NCI-H446 (cell line): ENCODE measurements around the gene SCAF1.

ENCODE experiments used
- DNase-seq, 2 experiments: peaks; one replicate each; lab custom pipeline; 2025; lab: John Stamatoyannopoulos, UW

The SCAF1 gene

DNA sequence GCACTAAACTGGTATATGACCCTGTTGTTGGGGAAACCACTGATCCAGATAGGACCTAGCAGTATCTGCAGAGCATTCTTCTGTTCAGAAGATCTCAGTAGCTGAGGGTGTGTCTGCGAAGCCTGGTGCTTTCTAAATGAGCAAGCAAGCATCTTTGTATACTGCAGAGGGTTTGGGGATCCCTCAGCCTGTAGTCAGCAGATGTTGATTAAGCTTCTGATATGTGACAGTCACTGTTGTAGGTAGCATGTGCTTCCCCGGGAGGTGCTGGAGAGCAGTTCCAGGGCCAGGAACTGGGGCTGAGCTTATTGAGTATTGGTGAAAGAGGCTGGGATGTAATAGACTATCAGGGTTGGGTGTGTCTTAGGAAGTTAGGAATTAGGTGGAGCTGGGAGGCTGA, 1.5 kb downstream of the SCAF1 start:
- no peak for DNase-seq

DNA sequence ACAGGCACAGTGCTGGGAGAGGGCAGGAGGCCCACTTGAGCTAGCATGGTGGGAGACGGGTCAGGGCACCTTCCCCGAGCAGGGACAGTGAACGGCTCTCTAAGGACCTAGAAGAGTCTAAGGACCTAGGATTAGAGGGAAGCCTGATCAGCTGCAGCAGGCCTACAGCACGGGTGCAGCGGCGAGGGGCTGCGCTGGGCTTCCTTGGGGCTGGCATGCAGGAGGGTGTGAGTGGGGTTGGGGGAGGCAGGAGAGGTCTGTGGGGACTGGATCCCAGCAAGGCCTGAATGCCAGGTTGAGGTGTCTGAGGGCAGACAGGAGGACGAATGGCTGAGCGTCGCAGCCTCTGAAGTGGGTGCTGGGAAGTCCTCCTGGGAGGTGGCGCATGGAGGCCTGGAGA, 3.6 kb downstream of the SCAF1 start:
- no peak for DNase-seq

DNA sequence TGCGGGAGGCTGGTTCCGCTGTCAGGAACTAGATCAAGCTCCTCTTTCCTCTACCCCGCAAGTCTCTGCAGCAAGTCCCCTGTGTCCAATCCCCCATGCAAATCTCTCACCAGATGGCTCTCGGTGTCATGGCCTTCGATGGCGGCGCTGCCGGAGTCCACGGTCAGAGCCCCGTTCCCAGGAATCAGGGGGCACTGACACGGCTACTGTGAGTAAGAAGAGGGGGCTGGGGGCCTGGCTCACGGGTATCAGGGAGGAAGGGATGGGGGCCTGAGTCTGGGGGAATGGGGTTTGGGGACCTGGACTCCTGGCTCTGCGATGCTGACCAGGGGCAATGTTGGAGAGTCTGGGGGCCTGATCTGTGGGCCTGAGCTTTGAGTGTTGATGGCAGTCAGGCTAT, 4.0 kb downstream of the SCAF1 start:
- DNase-seq = no peak

DNA sequence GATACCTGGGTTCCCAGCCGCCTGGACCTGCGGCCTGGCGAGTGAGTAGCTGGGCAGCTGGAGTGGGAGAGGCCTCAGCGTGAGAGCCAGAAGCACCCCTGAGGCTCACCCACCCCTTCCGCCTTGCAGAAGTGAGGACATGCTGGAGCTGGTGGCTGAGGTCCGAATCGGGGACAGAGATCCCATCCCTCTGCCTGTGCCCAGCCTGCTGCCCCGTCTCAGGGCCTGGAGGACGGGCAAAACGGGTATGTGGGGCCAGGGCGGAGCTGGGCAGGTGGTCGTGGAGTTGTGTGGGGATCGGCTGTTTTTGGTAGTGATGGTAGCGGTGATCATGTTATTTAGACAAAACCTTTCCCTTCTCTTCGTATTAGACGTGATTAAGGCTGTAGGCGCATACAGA, 4.6 kb downstream of the SCAF1 start:
- DNase-seq = no peak

DNA sequence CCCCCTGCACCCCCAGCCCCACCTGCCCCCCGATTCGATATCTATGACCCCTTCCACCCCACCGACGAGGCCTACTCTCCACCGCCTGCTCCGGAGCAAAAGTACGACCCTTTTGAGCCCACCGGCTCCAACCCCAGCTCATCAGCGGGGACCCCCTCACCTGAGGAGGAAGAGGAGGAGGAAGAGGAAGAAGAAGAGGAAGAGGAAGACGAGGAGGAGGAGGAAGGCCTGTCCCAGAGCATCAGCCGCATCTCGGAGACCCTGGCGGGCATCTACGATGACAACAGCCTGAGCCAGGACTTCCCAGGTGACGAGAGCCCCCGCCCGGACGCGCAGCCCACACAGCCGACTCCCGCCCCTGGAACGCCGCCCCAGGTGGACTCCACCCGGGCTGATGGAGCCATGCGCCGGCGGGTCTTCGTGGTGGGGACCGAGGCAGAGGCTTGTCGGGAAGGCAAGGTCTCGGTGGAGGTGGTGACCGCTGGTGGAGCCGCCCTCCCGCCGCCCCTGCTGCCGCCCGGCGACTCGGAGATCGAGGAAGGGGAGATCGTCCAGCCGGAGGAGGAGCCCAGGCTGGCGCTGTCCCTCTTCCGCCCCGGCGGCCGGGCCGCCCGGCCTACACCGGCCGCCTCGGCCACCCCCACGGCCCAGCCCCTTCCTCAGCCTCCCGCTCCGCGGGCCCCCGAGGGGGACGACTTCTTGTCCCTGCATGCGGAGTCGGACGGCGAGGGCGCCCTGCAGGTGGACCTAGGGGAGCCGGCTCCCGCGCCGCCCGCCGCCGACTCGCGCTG, 9.2 kb downstream of the SCAF1 start:
- DNase-seq = no peak

- DNase-seq = no peak
These were observed 10.0 kb downstream of the SCAF1 start for GRCh38 chr19:49651820-49652550.

DNA sequence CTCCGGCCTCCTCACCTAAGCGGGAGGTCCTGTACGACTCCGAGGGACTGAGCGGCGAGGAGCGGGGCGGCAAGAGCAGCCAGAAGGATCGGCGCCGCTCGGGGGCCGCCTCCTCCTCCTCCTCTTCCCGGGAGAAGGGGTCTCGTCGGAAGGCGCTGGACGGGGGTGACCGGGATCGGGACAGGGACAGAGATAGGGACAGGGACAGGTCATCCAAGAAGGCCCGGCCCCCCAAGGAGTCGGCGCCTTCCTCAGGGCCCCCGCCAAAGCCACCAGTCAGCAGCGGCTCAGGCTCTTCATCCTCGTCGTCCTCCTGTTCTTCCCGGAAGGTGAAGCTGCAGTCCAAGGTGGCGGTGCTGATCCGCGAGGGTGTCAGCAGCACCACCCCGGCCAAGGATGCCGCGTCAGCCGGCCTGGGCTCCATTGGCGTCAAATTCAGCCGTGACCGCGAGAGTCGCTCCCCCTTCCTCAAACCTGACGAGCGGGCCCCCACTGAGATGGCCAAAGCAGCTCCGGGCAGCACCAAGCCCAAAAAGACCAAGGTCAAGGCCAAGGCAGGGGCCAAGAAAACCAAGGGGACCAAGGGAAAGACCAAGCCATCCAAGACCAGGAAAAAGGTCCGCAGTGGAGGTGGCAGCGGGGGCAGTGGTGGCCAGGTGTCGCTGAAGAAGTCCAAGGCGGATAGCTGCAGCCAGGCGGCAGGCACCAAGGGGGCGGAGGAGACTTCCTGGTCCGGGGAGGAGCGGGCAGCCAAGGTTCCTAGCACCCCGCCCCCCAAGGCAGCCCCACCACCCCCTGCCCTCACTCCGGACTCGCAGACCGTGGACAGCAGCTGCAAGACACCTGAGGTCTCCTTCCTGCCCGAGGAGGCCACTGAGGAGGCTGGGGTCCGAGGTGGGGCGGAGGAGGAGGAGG, 10.8 kb downstream of the SCAF1 start:
- no peak for DNase-seq

- DNase-seq = no peak
These were observed 11.4 kb downstream of the SCAF1 start for GRCh38 chr19:49653466-49653806.

DNA sequence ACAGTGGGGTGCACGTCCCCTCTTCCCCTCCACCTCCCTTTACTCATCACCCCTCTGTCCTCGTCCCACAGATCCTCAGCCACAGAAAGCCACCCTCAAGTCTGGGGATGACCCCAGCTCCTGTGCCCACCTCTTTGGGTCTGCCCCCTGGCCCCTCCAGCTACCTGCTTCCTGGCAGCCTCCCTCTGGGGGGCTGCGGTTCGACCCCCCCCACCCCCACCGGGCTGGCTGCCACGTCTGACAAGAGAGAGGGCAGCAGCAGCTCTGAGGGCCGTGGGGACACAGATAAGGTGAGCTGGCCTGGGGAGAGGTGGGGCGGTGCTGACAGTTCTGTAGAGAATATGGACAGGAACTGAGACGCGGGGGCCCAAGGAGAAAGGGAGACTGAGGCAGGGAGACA, 12.6 kb downstream of the SCAF1 start:
- DNase-seq = no peak

DNA sequence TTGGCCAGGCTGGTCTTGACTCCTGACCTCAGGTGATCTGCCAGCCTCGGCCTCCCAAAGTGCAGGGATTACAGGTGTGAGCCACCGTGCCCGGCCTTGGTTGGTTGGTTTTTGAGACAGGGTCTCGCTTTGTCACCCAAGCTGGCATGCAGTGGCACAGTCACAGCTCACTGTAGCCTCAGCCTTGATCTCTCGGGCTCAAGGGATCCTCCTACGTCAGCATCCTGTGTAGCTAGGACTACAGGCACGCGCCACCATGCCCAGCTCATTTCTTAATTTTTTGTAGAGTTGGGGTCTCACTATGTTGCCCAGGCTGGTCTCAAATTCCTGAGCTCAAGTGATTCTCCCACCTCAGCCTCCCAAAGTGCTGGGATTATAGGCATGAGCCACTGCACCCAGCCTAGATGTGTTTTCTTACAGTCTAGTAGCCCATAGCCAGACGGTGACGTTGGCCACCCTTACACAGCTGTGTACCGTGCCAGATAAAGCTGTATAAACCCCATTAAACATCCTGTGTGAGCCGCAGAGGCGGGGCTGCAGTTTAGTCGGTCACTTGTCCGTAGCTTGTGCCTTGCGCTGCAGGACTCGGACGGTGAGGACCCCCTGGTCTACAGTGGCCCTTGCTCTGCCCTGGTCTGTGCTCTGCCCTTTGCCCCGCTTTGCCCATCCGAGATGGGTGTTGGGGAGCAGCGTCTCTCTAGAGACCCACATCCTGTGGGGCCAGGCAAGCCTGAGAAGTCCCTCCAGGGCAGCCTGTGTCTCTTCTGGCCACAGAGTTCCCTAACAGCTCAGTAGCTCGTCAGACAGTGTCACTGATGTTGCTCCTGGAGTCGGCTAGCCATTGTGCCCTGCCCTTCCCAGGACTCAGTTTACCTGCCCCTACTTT, 13.8 kb downstream of the SCAF1 start:
- no peak for DNase-seq

DNA sequence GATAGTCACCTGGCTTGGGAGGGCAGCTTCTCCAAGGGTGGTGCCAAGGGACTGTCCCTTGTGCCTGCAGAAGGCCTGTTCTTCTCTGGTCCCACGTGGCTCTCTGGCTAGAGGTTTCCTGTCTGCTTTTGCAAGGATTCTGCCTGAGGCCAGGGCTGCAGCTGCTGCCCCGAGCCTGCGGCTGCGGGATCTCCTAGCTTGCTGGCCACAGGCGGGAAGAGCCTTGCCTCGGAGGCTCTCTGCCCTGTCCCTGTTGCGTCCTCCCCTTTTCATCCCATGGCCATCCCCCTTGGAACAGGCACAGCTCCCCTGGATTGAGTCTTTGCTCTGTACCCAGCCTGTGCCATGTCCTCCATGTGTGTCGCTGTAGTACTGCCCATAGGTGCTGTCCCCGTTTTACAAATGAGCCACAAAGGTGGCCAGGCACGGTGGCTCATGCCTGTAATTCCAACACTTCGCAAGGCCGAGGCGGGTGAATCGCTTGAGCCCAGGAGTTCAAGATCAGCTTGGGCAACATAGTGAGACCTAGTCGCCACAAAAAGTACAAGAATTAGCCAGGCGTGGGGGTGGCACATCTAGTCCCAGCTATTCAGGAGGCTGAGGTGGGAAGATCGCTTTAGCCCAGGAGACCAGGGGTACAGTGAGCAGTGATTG, 14.6 kb downstream of the SCAF1 start:
- DNase-seq = no peak

GRCh38 chr19:49657493-49658138, 15.6 kb downstream of the SCAF1 start:
- DNase-seq = no peak

GRCh38 chr19:49658139-49658517, 16.1 kb downstream of the SCAF1 start:
- no peak for DNase-seq

DNA sequence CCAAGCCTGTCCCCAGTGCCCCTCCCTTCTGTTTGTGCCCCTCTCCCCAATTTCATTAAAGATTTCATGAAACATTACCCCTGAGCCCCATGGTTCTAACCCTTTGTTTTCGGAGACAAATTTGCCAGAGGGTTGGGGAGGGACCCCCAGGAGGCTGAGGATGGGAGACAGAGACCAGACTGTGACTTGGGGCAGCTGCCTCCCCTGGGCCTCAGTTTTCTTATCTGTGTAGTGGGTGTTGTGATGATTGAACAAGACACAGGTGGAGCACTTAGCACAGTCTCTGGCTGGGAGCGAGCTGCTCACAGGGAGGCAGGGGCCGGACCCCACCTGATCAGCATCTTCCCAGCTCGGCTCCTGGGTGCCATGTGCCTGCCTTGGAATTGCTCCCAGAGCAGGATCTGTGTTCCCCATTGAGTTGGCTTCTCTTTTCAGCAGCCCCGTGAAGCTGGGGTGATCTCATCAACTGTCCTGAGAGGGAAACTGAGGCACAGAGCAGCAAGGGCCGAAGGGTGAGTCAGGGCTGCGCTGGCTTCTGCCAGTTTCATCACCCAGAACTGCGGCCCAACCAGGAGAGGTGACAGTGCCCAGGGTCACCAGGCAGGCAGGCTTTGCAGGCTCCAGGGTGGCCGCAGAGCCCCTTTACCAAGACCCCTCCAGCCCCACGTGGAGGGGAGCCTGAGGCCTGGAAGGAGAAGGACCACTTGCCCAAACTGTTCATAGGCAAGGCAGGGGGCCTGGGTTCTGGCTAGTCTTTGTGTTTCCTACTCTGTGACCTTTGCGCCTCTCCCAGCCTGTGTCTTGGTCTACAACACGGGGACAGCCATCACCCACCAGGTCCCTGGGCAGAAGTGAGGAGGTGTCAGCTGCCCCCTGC, 16.8 kb downstream of the SCAF1 start:
- DNase-seq = no peak

DNA sequence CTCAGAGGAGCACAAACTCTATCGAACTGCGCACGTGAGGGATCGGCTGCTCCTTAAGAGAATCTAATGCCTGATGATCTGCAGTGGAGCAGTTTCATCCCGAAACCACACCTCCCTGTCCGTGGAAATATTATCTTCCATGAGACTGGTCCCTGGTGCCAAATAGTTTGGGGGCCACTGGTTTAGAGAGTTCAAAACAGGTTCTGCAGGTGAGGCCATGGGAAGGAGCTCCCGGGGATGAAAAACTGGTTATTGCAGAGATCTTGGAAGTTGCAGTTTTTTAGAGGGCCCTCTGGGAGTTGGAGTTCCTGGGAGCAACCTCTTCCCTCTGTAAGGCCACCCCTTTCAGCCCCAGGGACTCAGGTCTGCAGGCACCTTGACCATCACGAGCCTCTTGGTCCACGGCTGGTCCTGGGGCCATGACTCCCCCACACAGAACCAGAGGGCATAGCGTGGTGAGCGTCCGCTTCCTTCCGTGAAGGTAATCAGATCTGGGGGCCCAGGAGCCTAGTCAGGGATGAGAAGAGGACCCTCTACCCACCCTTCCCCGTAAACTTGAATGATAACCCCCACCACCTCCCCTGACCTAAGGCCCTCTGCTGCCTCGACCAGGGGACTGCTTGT, 18.4 kb downstream of the SCAF1 start:
- no peak for DNase-seq

DNA sequence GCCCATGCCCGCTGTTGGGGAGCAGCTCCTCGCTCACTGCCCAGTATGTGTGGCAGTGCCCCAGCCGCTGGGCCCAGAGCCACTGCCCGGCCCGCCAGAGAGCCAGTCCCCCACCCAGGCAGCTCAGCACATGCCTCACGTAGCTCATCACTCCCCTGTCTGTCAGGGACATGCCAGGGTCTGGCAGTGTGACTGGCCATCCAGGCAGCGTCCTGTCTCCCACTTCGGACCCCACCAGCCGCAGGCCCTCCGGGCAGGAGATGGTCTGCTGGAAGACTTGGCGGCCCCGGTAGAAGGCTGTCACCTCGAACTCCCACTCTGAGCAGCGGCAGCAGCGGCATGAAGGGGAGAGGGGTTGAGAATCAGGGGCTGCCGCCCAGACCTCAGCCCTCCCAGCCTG, 20.0 kb downstream of the SCAF1 start:
- DNase-seq = no peak

DNA sequence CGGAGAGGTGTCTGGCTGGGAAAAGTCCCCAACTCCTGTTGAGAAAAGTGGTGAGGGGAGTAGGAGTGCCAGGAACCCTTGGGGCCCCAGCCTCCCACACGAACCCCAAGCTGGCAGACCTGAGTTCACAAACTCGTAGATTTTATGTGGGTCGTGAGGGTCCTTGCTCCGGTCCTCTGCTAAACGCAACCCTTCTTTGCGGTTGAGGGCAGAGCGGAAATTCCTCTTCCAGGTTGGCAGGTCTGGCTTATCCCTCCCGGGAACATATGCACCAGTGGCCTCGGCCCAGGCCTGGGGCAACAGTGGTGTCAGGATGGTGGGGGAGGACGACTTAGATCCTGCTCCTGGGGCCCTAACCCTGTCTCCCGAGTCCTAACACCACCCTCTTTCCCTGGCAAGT, 21.2 kb downstream of the SCAF1 start:
- no peak for DNase-seq

GRCh38 chr19:49664171-49665035, 22.4 kb downstream of the SCAF1 start:
- DNase-seq = peak; percentile 42 to 78
